CD4-positive, alpha-beta T cell (primary cell): ENCODE data around the gene RBM45. TPM values are rescaled to one million over a fixed set of nuclear protein-coding genes. Genes with fewer than 3 reads are reported as not detected.

Source experiments
- ATAC-seq: fragments of 200-7000 bp; cut with Tn5 transposase; one replicate; pipeline ENCODE4 v1.10.0; 2022; ENCODE audit warnings: mild to moderate bottlenecking; ENCODE audit not compliant: poor library complexity
- CTCF ChIA-PET: fragments of 350-600 bp; sonication (Branson Sonifier 250); formaldehyde crosslinking; loops from one replicate; lab custom pipeline; 2021; ENCODE audit warnings: antibody characterized with exemption, inconsistent platforms; lab: Charles Lee
- POLR2A ChIA-PET: fragments of 350-600 bp; sonication (Branson Sonifier 250); formaldehyde crosslinking; loops from one replicate; lab custom pipeline; 2021; ENCODE audit warnings: antibody characterized with exemption, inconsistent platforms; lab: Charles Lee
- DNase-seq, 14 experiments: peaks; one replicate each; pipeline ENCODE4 v3.0.0-alpha.2; 2013 to 2020; ENCODE audit warnings: mixed read lengths in 2 of 14
- H3K27ac ChIP-seq, 2 donors: one replicate each; pipeline versions ENCODE4 v1.5.1 to v1.7.0; 2013; ENCODE audit warnings: low read length in 2 of 2, low read depth in 1 of 2, mild to moderate bottlenecking in 1 of 2
- H3K27me3 ChIP-seq, 2 experiments: 1 replicate in 1 of 2; 2 replicates in 1 of 2; pipeline versions ENCODE4 v1.6.1 to v1.7.0; 2013; ENCODE audit warnings: low read length in 2 of 2, control low read depth in 1 of 2, mild to moderate bottlenecking in 1 of 2, moderate library complexity in 1 of 2; ENCODE audit not compliant: insufficient read depth in 2 of 2, control insufficient read depth in 1 of 2
- H3K36me3 ChIP-seq: one replicate; pipeline ENCODE4 v1.6.1; 2013; ENCODE audit warnings: low read length, control low read depth; ENCODE audit not compliant: insufficient read depth
- H3K4me1 ChIP-seq: one replicate; pipeline ENCODE4 v1.6.1; 2013; ENCODE audit warnings: low read length, control low read depth; ENCODE audit not compliant: insufficient read depth
- H3K4me3 ChIP-seq: one replicate; pipeline ENCODE4 v1.5.1; 2013; ENCODE audit warnings: mild to moderate bottlenecking, low read length, moderate library complexity
- H3K9me3 ChIP-seq, 2 experiments: 1 replicate in 1 of 2; 2 replicates in 1 of 2; pipeline versions ENCODE4 v1.6.1 to v1.7.0; 2013; ENCODE audit warnings: low read length in 2 of 2, mild to moderate bottlenecking in 2 of 2, control low read depth in 1 of 2, moderate library complexity in 1 of 2; ENCODE audit not compliant: control insufficient read depth in 1 of 2, insufficient read depth in 1 of 2
- H3K27ac Mint-ChIP-seq: one replicate; pipeline ENCODE4 v1.8.0; 2020; ENCODE audit warnings: mixed read lengths
- H3K27me3 Mint-ChIP-seq: one replicate; pipeline ENCODE4 v1.8.0; 2021; ENCODE audit warnings: mixed read lengths
- H3K36me3 Mint-ChIP-seq: one replicate; pipeline ENCODE4 v1.8.0; 2021; ENCODE audit warnings: low read depth, mixed read lengths
- H3K4me1 Mint-ChIP-seq: one replicate; pipeline ENCODE4 v1.8.0; 2021; ENCODE audit warnings: low read depth, mixed read lengths
- H3K4me3 Mint-ChIP-seq: one replicate; pipeline ENCODE4 v1.8.0; 2020; ENCODE audit warnings: mild to moderate bottlenecking, mixed read lengths
- H3K9me3 Mint-ChIP-seq: one replicate; pipeline ENCODE4 v1.8.0; 2020; ENCODE audit warnings: mixed read lengths
- CTCF ChIP-seq: fragments of 200-600 bp; IDR thresholded peaks from one replicate; pipeline ENCODE4 v1.8.0; 2022; ENCODE audit warnings: antibody characterized with exemption, mild to moderate bottlenecking
- intact Hi-C, 2 experiments: fragments of 100-400 bp; cut with DNase I in 1 of 2; cut with micrococcal nuclease in 1 of 2; formaldehyde crosslinking; loops; one replicate each; pipeline versions ENCODE4 v1.15.1 to v1.9.0; 2023 to 2025; cut with DNase I, micrococcal nuclease
- total RNA-seq, 174 experiments: library from RNA in 2 of 174; stranded (reverse) in 2 of 174; gene quantifications; one replicate each; pipeline ENCODE4 v1.2.3 and lab custom pipeline; 2021 to 2026

Gene RBM45
- total RNA-seq, 2 experiments from 2014 or later = 6.9 to 9.5 TPM

- Mint-ChIP-seq H3K4me3 (no peak overlapping the region), H3K36me3 (peaks cover 34% of the 10 kb centered on the region)
These were observed 3.0 kb downstream of the RBM45 start for GRCh38 chr2:178115271-178115670.

GRCh38 chr2:178117725-178118124, 5.5 kb downstream of the RBM45 start:
- no peaks in the 10 kb centered on the region for H3K27me3 ChIP-seq
- Mint-ChIP-seq H3K4me1 (peaks cover 35% of the 10 kb centered on the region), H3K9me3 (no peaks in the 10 kb centered on the region), H3K36me3 (peaks cover 50% of the 10 kb centered on the region), H3K4me3 (no peak overlapping the region), H3K27me3 (no peaks in the 10 kb centered on the region), H3K27ac (no peak overlapping the region)
- no peaks in the 10 kb centered on the region for H3K9me3 ChIP-seq
- H3K4me1 ChIP-seq = peaks cover 12% of the 10 kb centered on the region
- ChIA-PET POLR2A (no interaction called here), CTCF (no interaction called here)
- ATAC-seq = no peak
- no peak overlapping the region for H3K4me3 ChIP-seq
- no peak overlapping the region for H3K27ac ChIP-seq
- peaks cover 46% of the 10 kb centered on the region for H3K36me3 ChIP-seq
- intact Hi-C loops = no loop called here
- no peak for TF ChIP-seq CTCF
- no peak for DNase-seq

More at GRCh38 chr2:178115271-178115670, 3.0 kb downstream of the RBM45 start:
- intact Hi-C loops = loop anchor here in 1 of 2 experiments (2.0 kb wide), 1 partner anchor 1890 kb away; no protein-coding TSS in a partner anchor
- Mint-ChIP-seq H3K27me3 (no peaks in the 10 kb centered on the region), H3K9me3 (no peaks in the 10 kb centered on the region), H3K27ac (peak overlapping the region; percentile 55), H3K4me1 (peaks cover 48% of the 10 kb centered on the region)
- peaks cover 21% of the 10 kb centered on the region for H3K4me1 ChIP-seq
- no peaks in the 10 kb centered on the region for H3K27me3 ChIP-seq
- ATAC-seq (no peak), DNase-seq (no peak)
- CTCF ChIA-PET = interaction anchor here (0.6 kb wide), 1 partner anchor 22 kb away, joined by 3 read pairs; no protein-coding TSS in a partner anchor
- H3K4me3 ChIP-seq = no peak overlapping the region
- no peaks in the 10 kb centered on the region for H3K9me3 ChIP-seq
- no peak overlapping the region for H3K27ac ChIP-seq
- peaks cover 30% of the 10 kb centered on the region for H3K36me3 ChIP-seq
- TF ChIP-seq CTCF = no peak
- POLR2A ChIA-PET = no interaction called here

GRCh38 chr2:178119179-178119922, 7.1 kb downstream of the RBM45 start:
- Histone ChIP-seq H3K27ac (no peak overlapping the region), H3K36me3 (peaks cover 62% of the 10 kb centered on the region), H3K27me3 (no peaks in the 10 kb centered on the region), H3K4me1 (no peaks in the 10 kb centered on the region), H3K4me3 (no peak overlapping the region), H3K9me3 (no peaks in the 10 kb centered on the region)
- Mint-ChIP-seq H3K27ac (no peak overlapping the region), H3K4me1 (peaks cover 18% of the 10 kb centered on the region), H3K4me3 (no peak overlapping the region), H3K27me3 (no peaks in the 10 kb centered on the region), H3K9me3 (no peaks in the 10 kb centered on the region), H3K36me3 (peaks cover 66% of the 10 kb centered on the region)
- no peak for TF ChIP-seq CTCF
- CTCF ChIA-PET = no interaction called here
- no peak for DNase-seq
- intact Hi-C loops = no loop called here
- POLR2A ChIA-PET = no interaction called here
- no peak for ATAC-seq
